Stimulated activated naive CD4-positive, alpha-beta T cell (primary cell): ENCODE results near the gene PDSS2.

Source experiments
- DNase-seq, 6 experiments: peaks; one replicate each; lab custom pipeline; 2025; lab: John Stamatoyannopoulos, UW

PDSS2 gene

GRCh38 chr6:107271208-107271790 is 188.1 kb downstream of the PDSS2 start:
- DNase-seq: no peak

GRCh38 chr6:107267634-107268033 is 191.7 kb downstream of the PDSS2 start:
- DNase-seq: no peak

GRCh38 chr6:107267006-107267405 is 192.4 kb downstream of the PDSS2 start:
- DNase-seq: no peak

- no peak for DNase-seq
These were observed 192.8 kb downstream of the PDSS2 start for GRCh38 chr6:107266563-107266962.

GRCh38 chr6:107264357-107264840 is 195.0 kb downstream of the PDSS2 start:
- DNase-seq: no peak

- DNase-seq: no peak
These were observed 199.4 kb downstream of the PDSS2 start for GRCh38 chr6:107259951-107260350.

GRCh38 chr6:107248147-107248546 is 211.2 kb downstream of the PDSS2 start:
- no peak for DNase-seq

- no peak for DNase-seq
These were observed 212.3 kb downstream of the PDSS2 start for GRCh38 chr6:107246972-107247615.

GRCh38 chr6:107246249-107246971 is 213.0 kb downstream of the PDSS2 start:
- DNase-seq: no peak

GRCh38 chr6:107244742-107245480 is 214.5 kb downstream of the PDSS2 start:
- DNase-seq: no peak

GRCh38 chr6:107244082-107244741 is 215.2 kb downstream of the PDSS2 start:
- DNase-seq: no peak

- DNase-seq: no peak
These were observed 215.9 kb downstream of the PDSS2 start for GRCh38 chr6:107243471-107243870.

GRCh38 chr6:107237992-107238660 is 221.2 kb downstream of the PDSS2 start:
- DNase-seq: no peak

- DNase-seq: no peak
These were observed 223.9 kb downstream of the PDSS2 start for GRCh38 chr6:107235511-107235910.

GRCh38 chr6:107235007-107235406 is 224.4 kb downstream of the PDSS2 start:
- no peak for DNase-seq

- no peak for DNase-seq
These were observed 228.1 kb downstream of the PDSS2 start for GRCh38 chr6:107231243-107231642.

GRCh38 chr6:107230448-107230847 is 228.9 kb downstream of the PDSS2 start:
- DNase-seq: no peak

GRCh38 chr6:107230024-107230423 is 229.3 kb downstream of the PDSS2 start:
- no peak for DNase-seq

- DNase-seq: no peak
These were observed 230.6 kb downstream of the PDSS2 start for GRCh38 chr6:107228754-107229153.

- DNase-seq: no peak
These were observed 237.8 kb downstream of the PDSS2 start for GRCh38 chr6:107221519-107221918.

GRCh38 chr6:107219851-107220250 is 239.5 kb downstream of the PDSS2 start:
- DNase-seq: no peak
